ENCODE results near the gene GET4.
"Not testable (repeated sequence)": the region's sequence is repeated elsewhere in the genome, so short reads cannot be mapped to it uniquely, and the experiment has no call there.

The GET4 gene

DNA sequence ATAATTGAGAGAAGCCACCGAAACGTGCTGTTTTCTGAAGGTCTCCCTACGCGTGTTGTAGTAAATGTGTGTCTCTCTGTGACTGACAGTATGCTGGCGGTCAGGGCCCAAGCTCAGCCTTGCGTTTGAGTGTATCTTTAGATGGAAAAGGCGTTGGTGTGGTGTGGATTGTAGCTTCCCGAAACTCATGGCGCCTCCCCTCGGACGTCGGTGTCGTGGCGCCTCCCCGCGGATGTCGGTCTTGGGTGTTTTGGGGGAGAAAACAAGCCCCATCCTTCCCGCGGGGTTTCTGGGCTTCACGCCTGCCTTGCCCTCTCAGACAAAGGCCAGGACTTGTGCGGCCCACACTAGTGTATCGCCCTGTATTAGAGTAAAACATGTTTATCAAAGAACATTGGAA is 31.3 kb upstream of the GET4 start:
- no peak for DNase-seq (ENCODE audit: low read depth, low spot score)

DNA sequence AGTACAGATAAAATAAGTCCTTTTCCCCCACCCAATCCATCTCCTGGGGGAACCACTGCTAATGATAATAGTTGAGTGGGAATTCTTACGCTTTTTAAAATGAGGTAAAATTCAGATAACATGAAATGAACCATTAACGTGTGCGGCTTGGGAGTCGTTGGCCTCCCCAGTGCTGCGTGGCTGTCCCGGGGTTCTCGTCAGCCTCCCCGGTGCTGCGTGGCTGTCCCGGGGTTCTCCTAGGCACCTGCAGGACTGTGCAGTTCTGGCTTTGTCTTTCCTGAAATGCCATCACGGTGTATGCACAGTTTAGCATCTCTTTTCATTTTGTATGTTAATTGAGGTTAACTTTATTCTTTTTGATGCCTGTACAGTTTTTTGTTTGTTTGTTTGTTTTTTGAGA is 30.6 kb upstream of the GET4 start:
- no peak for DNase-seq (ENCODE audit: low read depth, low spot score)

DNA sequence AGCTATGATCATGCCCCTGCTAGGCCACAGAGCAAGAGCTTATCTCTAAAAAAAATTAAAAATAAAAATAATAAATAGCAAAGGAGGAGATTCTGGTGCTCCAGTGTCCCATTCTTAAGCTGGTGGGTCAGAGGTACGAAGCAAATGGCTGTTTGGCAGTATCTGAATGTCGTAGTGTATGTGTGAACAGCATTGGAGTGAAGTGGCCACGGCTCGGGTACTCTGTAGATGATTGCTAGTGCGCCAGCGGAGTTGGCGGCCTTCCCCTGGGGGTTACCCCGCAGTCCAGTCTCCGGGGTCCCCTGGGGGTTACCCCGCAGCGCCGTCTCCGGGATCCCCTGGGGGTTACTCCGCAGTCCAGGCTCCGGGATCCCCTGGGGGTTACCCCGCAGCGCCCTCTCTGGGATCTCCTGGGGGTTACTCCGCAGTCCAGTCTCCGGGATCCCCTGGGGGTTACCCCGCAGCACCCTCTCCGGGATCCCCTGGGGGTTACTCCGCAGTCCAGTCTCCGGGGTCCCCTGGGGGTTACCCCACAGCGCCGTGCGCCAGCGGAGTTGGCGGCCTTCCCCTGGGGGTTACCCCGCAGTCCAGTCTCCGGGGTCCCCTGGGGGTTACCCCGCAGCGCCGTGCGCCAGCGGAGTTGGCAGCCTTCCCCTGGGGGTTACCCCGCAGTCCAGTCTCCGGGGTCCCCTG is 29.2 kb upstream of the GET4 start:
- not testable (repeated sequence) for DNase-seq (ENCODE audit: low read depth, low spot score)

DNA sequence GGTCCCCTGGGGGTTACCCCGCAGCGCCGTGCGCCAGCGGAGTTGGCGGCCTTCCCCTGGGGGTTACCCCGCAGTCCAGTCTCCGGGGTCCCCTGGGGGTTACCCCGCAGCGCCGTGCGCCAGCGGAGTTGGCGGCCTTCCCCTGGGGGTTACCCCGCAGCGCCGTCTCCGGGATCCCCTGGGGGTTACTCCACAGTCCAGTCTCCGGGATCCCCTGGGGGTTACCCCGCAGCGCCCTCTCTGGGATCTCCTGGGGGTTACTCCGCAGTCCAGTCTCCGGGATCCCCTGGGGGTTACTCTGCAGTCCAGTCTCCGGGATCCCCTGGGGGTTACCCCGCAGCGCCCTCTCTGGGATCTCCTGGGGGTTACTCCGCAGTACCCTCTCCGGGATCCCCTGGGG is 28.6 kb upstream of the GET4 start:
- DNase-seq (ENCODE audit: low read depth, low spot score), result not testable (repeated sequence)

DNA sequence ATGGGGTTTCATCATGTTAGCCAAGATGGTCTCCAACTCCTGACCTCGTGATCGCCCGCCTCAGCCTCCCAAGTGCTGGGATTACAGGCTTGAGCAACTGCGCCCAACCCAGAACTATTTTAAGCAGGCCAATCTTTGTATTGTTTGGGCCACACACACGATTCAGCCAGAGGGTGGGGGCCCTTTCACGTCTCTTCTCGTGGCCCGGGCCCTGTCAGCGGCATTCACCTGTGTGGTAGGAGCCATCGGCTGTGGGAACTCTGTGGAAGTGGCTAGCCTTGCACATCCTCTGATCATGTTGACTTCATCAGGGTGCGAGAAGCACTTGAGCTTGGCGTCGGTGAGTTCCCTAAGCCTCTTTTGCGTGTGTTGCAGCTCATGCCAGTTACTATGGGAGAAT is 27.2 kb upstream of the GET4 start:
- no peak for DNase-seq (ENCODE audit: low read depth, low spot score)

DNA sequence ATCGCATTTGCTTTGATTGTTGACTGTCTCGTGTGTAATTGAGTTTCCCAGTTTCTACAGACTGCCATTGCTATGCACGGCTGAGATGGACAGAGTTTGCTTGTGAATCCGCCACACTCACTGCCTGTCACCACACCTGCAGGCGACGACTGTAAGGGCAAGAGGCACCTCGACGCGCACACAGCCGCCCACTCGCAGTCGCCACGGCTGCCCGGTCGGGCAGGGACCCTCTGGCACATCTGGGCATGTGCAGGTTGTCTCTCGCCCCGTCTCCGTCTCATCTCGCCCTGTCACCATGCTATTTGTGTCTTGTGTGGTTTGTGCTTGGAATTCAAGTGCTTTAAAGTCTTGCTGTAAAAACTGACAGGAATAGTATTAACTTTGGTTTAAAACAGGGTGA is 26.6 kb upstream of the GET4 start:
- DNase-seq (ENCODE audit: low read depth, low spot score), result no peak

DNA sequence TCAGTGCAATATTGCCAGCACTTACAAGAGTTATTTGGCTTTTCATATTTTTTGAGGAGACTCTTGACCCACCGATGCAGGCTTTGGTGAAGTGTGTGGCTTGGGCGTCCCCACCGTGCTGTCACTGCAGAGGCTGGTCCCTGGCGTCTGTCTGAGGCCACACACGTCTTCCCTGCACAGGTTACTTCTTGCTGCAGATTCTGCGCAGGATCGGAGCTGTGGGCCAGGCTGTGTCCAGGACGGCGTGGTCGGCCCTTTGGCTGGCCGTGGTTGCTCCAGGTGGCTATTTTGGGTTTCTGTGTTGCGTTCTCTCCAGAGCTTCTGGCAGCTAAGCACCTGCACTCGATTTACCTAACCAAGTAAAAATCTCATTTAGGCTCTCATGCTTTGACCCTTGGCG is 25.1 kb upstream of the GET4 start:
- no peak for DNase-seq (ENCODE audit: low read depth, low spot score)

DNA sequence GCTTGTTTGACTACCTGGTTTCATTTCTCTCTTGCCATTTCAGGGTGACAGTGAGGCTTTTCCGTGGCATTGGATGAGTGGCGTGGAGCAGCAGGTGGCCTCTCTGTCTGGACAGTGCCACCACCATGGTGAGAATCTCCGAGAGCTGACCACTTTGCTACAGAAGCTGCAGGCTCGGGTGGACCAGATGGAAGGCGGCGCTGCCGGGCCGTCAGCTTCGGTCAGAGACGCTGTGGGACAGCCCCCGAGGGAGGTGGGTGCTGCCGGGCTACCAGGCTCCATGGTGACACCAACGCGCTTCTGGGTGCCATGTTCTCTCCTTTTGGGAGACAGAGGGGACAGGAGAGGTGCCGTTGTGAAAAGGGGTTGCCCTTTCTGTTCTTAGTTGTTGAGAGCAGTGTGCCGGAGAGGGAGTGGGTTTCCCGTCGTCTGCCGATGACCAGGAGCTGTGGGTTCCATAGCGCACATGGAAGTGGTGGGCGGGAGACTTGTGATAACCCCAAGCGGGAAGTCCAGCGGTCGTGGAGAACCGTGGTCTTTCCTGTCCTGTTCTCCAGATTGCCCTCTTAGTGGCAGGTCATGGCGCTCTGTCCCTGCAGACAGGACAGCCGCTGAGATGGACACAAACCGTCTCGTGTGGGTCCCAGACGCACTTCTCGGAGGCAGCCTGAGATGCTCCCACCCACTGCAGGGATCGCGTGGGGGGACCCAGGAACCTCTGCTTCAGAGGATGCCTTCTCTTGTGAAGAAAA is 22.8 kb upstream of the GET4 start:
- DNase-seq (ENCODE audit: low read depth, low spot score), result no peak

DNA sequence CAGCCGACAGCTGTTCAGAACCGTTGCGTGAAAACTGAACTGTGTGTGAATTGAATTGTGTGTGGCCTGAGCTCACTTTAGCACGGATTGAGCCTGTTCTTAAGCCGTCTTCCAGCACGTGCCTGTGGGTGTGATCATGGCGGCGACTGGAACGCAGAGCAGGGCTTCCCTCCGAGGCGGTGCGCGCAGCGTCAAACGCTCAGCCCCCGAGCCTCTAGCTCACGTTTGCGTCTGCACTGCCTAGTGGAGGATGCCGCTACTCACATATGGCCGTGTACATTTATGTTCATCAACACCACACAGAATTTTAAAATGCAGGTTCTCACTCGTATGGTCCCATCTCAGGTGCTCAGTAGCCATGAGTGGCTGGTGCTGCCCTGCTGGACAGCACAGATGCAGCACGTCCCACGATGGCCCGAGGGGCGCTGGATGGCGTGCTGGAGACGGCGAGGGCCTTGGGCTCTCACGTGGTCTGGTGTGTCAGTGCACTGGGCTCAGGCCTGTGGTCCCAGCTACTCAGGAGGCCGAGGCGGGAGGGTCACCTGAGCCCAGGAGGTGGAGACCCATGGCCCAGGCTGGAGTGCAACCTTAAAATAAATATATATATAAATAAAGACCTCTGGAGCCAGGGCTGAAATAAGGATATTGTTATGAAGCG is 22.1 kb upstream of the GET4 start:
- no peak for DNase-seq (ENCODE audit: low read depth, low spot score)

DNA sequence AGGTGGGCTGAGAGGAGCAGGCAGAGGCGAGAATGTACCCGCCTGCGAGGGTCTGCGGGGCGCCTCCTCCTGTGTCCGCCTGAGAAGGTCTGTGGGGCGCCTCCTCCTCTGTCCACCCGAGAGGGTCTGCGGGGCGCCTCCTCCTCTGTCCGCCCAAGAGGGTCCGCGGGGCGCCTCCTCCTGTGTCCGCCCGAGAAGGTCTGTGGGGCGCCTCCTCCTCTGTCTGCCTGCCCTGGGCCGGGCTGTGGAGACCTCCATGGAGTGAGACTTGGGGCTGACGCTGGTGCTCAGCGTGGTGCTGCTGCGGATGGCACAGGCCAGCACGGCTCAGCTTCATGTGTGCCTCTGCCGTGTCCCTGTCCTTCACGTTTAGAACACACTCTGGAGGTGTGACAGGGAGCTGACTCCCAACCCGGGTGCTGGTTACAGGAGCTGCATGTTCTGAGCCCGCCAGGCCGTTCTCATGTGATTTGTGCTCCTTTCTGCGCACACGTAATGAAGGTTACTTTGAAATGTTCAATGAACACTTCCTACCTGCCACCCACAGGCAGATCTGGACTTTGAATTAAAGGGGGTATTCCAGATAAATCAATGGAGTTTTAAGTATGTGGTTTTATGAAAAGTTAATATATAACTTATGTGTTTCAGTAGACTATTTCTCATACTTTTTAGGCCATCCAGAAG is 20.5 kb upstream of the GET4 start:
- DNase-seq (ENCODE audit: low read depth, low spot score), result no peak

DNA sequence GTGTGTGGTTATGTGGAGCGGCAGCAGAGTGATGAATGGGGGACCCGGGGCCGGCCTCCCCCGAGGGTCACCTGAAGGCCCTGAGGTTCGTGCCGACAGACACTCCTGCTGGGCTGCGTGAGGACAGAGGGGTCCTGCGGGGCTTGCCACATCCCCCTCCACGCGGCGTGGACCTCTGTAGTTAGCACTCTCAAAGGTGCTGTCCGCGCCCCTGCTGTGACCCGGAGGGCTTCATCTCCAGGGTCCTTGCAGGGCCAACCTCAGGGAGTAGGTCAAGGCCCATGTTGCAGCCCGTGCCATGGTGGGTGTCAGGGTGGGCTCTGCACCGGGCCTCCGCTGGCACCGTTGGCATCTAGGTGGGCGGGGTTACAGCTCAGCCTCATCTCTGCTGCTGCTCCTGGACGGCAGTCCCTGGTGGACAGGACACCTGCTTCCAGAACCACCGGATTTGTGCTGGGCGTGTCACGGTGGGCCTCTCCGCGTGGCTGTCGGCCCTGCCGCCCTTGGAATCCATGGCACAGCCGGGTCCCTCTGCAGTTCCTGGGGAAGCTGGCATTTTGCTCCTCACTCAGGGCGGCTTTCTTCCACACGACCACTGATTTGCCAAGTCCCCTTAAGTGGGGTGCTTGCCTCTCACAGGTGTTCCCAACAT is 19.8 kb upstream of the GET4 start:
- no peak for DNase-seq (ENCODE audit: low read depth, low spot score)

DNA sequence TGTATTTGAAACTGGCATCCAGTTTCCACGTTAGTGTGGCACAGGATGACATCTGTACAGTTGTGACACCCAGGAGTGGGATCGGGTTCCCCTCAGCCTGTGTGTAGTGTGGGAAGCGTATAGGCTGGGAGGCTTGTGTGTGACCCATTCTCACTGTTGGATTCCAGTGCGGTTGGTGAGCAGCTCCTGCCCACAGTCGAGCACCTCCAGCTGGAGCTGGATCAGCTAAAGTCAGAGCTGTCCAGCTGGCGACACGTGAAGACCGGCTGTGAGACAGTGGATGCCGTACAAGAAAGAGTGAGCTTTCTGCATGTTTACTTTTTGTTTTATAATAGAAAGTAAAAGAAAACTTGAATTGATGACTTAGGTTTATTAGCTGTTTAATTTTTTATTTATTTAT is 18.7 kb upstream of the GET4 start:
- DNase-seq (ENCODE audit: low read depth, low spot score), result no peak

DNA sequence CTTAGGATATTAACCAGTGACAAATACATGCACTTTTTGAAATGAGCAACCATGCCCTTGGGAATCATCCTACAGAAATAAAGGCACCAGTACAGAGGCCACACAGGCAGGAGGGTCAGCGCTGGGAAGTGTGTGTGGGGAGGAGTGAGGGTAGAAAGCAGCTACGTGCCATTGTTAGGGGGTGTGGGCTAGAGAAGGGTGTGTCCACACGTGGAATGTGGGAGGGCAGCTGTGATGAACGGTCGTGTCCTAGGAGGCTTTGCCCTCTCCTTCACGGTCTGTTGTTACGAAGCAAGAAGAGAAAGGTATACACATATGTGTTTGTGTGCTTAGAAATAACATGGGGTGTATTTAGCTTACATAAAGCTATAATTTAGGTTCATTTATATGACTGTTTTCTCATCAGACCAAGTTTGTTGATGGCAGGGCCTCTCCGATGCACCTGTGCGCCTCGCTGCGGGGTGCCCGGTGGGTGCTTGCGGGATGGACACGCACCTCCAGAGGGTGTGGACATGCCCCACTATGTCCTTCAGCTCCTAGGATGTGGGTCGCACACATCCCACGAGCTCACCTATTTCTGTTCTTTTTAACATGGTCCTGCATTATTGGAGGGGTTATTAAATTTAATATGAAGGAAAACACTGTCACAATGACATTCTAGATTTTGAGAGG is 16.9 kb upstream of the GET4 start:
- no peak for DNase-seq (ENCODE audit: low read depth, low spot score)

DNA sequence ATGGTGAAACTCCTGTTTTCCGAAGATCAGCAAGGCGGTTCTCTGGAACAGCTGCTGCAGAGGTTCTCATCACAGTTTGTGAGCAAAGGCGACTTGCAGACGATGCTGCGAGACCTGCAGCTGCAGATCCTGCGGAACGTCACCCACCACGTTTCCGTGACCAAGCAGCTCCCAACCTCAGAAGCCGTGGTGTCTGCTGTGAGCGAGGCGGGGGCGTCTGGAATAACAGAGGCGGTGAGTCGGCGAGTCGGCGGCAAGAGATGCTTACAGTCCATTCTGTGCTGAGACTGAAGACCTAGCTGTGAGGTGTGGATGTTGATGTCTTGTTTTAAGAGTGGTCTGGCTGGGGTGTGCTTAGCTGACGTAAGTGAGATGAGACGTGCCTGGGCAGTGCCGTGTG is 16.2 kb upstream of the GET4 start:
- no peak for DNase-seq (ENCODE audit: low read depth, low spot score)

DNA sequence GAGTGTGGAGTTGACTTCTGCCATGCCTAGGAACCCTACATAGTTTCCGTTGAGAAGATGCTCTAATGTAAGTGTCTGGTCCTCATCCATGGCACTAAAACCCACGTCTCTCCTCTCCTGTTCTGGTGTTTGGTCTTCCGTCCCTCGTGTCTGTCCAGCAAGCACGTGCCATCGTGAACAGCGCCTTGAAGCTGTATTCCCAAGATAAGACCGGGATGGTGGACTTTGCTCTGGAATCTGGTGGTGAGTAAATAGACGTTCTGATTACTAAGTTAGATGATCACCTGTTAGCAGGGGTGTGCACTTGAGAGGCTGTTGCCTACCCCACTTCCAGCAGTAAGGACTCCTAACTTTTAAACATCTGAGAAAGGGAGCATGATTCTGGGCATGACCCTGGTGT is 15.1 kb upstream of the GET4 start:
- DNase-seq (ENCODE audit: low read depth, low spot score), result no peak

DNA sequence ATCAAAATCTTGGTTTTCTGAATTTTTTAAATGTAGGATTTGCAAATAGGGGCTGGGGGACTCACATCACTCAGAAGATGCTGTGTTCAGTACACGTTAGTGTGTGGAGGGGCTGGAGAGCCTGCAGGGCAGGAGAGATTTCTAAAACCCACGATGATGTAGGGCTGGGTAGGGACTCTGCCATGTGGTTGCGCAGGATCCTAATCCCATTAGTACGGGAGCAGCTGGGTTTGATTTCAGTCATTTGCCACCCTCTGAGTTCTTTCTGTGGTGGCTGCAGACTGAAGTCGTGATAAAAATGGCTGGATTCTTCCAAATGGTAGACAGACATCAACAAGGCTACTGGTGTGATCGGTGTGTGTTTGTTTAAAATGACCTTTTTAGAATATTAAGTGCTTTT is 14.2 kb upstream of the GET4 start:
- no peak for DNase-seq (ENCODE audit: low read depth, low spot score)

DNA sequence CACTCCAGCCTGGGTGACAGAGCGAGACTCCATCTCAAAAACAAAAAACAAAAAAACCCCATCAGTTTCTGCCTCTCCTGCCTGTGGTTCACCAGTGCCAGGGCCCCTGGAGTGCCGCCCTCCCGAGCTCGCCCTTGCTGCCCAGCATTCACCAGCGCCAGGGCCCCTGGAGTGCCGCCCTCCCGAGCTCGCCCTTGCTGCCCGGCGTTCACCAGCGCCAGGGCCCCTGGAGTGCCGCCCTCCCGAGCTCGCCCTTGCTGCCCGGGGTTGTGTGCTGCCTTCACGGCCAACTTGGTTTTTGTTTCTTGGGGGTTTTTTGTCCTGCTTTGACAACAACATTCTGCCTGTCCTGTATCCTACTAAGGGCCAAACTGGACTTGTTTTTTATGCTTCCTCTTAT is 13.2 kb upstream of the GET4 start:
- DNase-seq (ENCODE audit: low read depth, low spot score), result no peak

DNA sequence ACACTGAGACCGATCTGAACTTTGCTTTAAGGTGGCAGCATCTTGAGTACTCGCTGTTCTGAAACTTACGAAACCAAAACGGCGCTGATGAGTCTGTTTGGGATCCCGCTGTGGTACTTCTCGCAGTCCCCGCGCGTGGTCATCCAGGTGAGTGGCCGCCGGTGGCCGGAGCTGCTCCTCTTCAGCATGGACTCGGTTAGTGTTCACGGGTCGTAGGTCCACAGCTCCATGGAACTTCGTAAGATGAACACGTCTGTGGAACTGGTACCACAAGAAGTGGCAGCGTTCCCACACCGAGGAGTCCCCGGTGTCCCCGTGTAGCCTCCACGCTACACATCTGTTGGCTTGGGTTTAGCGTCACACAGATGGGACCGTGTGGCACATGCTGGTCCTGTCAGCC is 10.4 kb upstream of the GET4 start:
- DNase-seq (ENCODE audit: low read depth, low spot score), result no peak

DNA sequence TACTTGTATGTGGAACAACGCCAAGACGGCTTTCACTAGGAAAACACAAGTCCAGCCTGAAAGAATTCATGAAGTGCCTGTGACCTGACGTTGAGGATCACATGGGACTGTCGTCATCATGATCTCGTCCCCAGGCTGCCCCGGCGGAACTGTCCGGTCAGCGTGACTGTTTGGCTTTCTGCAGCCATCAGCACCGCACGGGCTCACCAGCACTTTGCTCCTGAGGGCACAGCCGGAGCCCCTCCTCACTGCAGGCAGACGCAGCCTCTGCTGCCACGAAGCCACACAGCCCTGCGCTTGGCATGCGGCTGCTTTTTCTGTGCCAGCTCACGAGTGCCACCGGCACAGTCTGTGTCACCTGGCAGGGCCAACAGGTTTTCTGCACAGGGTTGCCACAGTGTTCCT is 9.4 kb upstream of the GET4 start:
- DNase-seq (ENCODE audit: low read depth, low spot score), result no peak

DNA sequence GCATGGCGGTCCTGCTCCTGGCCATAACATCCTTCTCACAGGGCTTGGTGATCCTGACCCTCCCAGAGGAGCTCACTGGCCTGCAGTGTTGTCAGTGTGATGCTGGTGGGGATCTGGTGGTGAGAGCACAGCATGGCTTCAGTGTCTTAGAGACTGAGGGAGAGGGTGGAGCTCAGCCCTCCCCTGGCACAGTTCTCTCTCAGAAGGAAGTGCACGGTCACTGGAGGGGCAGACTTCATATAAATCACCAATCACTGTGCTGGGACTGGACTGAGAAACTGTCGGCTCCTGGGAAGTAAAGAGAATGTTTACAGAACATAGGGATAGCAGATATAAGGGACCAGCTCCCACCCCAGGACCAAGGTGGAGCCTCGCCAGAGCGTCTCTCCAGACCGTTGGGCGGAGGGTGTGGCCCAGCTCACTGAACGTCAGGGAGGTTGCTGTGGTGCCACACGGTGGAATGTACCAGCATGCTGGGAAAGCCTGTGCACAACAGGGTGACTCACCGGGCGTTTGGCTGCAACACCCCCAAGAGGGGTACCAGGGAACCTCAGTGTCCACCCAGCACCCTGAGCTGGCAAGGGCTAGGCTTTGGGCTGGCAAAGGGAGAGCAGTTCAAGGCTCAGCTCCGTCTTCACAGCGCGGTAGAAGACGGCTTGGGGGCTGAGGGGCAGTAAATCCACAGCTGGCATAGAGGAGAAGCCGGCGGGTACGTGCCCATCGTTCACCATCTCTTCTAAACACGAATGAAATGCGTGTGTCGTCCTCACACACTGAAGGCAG is 8.8 kb upstream of the GET4 start:
- DNase-seq (ENCODE audit: low read depth, low spot score), result no peak

DNA sequence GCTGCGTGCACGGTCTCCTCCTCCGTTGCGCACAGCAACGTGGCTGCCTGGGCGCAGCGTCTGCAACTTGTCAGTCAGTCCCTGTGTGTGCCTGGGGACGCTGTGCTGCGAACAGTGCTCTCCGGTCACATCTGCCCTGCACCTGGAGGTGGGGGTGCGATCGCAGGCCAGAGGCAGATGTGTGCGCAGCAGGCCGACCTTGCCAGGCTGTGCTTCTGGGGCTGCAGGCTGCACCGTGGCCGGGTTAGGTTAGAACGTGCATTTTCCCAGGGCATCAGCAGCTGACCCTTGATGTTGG is 8.2 kb upstream of the GET4 start:
- DNase-seq (ENCODE audit: low read depth, low spot score), result no peak
